Fibroblast of skin of left biceps (primary cell): ENCODE data around the gene KDM4D.
"Not testable (repeated sequence)": the region's sequence is repeated elsewhere in the genome, so short reads cannot be mapped to it uniquely, and the experiment has no call there.

ENCODE experiments used
- DNase-seq, 2 experiments: peaks; one replicate each; pipeline ENCODE4 v3.0.0-alpha.2; 2013; ENCODE audit warnings: low read depth in 2 of 2

KDM4D gene

DNA sequence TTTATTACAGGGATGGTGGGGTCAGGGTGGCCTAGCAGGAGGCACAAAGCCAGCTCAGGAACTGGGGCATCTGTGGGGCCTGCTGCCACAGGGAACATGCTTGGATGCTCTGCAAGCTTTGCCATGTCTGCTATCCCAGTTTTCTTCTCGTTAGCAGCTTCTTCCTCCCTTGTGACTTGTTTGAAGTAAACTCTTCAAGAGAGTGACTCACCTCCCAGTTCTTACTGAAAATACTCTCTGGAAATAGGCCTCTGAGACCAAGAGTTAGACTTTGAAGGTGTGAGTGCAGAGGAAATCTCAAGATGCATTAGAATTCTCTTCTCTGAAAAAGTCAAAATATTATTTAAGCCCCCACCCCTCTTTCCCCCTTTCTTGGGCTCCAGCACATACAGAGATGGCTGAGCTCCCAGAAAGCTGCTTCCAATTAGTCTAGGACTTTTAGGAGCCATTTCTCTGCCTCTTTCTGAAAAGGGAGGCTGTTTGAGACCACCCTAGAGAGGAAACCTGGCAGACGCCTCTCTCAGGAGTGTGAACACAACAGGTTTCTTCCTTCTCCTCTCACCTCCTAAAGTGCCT, 15.3 kb upstream of the KDM4D start:
- DNase-seq: no peak

DNA sequence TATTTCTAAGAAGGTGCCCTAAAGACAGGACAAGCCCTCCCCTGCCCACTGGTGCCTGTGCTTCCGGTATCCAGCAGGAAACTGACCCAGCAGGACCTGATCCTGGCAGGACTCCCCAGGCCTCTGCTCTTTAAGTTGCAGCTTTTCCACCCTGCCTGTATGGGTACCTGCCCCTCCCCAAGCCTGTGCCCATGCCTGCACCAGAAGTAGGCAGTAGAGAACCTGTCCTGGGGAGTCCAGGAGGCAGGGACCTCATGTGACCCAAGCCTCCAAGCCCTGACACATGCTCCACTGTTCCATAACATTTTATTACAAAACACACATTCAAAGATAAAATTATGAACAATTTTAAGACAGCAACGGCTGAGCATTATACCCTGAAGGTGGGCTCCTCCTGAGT, 14.3 kb upstream of the KDM4D start:
- no peak for DNase-seq

DNA sequence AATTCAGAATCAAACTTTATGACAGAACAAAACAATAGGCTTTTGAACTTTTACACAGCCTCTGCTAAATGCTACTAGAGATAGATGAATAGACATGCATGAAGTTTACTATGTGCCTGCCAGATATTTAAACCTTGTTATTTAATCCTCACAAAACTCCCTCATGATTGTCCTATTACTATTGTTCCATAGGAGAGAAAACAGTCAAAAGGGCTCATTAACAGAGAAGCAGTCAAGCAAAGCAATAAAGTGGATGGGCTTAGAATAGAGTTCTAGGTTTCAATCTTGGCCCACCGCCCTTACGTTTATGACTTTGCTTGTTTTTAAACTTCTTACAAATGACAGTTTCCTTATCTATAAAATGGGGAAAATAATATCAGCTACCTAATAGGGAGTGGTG, 13.0 kb upstream of the KDM4D start:
- DNase-seq: no peak

DNA sequence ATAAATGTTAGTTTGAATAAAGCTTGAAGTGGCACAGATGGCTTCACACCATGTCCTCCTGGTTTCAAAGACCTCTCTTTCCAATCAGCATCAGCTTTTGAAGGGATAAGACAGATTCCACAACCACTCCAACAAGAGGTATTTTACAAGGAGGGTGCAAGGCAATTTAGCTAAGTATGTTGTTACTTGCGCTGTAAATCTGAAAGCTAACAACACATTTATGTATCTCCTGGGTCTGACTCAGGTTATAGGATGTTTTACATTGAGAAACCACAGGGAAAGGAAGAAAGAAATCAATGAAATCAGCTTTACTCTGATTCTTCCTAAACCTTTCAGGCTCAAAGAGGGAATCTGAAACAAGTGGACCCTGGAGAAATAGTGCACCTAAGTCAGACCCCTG, 12.3 kb upstream of the KDM4D start:
- DNase-seq: no peak

DNA sequence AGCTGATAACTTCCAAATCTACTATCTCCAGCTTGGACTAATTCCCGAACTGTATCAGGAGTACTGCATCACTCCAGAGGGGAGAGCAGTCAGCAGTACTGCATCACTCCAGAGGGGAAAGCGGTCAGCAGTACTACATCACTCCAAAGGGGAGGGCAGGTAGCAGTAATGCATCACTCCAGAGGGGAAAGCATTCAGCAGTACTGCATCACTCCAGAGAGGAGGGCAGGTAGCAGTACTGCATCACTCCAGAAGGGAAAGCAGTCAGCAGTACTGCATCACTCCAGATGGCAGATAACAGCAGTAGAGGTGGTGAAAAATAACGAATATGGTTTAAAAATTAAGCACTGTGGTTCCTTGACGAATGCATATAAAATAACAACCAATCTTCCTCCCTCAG, 8.6 kb upstream of the KDM4D start:
- no peak for DNase-seq

DNA sequence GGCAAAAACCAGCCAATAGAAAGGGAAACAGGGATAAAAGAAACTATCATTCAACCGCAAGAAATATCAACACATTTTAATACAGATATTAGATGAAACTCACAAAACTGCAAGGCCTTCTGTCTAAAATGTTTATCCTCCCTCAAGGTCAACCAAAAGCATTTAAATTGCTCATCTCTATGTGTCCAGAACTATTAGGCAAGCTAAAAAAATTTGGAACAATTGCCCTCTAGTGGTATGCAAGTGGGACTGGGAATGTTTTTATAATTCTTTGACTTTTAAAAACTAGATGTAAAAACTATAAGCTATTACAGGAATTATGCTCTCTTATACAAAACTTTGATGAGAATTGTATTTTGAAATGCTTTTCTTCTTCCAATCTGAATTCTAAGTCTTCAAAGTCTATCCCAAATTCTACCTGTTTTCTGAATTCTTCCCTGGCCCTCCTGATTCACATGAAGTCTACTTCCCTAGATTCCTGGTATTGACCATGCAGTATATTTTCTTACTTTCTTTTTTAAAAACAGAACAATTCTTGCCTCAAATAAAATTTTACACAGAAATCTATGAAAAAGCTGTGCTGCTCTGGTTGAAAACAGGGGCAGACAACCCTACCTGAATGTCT, 5.1 kb upstream of the KDM4D start:
- DNase-seq: peak in 1 of 2 experiments; percentile 28

DNA sequence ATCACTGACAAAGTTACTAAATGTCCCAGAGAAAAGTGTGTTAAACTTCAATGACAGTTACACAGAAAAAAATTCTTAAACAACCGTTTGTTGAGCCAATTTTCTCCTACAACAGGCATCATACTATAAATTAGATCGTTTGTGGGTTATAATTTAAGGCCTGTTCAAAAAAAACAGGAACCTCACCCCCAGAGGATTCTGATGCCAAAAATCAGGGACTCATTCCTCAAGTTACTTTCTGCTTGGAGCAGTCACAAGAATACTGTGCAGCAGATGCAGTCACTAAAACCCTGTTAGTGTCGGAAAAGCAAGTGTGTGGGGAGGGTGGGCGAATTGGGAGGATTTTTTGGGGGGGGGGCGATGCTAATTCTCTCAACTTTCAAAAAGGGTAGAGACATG, 810 bp upstream of the KDM4D start:
- DNase-seq: no peak

DNA sequence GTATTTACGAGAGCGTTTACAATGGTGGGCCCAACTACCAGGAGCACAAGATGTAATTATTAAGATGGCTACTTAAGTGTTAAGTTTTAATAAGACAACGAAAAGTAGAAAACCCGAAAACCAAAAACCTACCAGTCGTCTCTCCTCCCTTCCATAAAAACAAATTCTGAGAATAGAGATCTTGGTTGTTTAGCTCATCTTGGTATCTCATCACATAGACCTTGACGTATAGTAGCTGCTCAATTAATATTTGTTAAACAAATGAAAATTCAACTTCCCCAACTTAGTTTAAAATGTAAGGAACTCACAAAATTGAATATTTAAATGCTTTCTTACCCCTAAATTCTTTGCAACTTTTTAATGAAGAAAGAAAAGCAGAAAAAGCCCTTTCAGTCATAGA, 669 bp downstream of the KDM4D start:
- DNase-seq: no peak

DNA sequence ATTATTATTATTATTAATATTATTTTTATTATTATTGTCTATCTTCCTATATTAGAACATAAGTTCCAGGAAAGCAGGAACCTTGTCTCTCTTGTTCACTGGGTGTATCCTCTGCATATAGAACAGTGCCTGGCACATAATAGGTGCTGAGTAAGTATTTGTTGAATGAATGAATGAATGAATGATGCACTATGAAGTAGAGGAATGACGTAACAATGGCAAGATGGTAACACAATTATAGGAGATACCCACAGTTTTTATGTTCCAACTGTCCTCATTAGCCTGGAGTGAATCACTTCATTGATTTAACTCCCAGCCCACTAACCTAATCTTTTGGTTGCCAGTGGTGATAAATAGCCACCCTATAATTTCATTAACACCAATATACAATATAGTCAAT, 2.1 kb downstream of the KDM4D start:
- DNase-seq: no peak

DNA sequence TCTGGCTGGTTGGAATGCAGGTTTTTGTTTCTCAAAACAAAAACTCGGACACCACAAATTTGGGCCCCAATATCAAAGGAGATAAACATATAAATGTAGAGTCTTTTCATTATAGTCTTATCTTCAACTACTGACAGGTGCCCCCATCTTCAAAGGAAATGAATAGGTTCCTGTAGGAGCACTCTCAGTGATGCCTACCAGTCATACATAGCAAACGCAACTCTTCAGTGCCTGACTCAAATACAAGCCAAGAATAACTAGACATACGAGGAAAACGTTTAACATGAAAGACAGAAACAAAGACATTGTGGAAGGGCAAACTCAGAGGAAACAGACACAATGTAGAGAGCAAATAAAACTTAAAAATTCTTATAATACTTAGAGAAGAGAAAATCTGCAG, 13.9 kb downstream of the KDM4D start:
- DNase-seq: no peak

DNA sequence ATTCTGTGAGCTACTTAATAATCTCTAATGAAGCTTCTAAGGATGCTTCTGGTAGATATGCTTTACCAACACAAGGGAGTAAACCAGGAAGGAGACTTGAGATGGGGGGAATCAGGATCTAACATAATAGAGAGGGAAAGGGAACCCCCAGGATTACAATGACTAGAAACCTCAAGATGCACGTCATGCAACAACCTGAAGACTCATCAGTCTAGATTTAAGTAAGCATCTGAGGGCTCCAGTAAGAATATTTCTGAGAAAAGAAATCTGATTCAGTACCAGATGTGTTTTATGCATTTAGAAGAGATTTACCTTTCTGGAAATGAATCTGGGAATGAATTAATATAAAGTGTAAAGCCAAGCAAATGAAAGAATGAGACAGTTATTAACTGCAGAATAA, 15.2 kb downstream of the KDM4D start:
- DNase-seq: no peak

DNA sequence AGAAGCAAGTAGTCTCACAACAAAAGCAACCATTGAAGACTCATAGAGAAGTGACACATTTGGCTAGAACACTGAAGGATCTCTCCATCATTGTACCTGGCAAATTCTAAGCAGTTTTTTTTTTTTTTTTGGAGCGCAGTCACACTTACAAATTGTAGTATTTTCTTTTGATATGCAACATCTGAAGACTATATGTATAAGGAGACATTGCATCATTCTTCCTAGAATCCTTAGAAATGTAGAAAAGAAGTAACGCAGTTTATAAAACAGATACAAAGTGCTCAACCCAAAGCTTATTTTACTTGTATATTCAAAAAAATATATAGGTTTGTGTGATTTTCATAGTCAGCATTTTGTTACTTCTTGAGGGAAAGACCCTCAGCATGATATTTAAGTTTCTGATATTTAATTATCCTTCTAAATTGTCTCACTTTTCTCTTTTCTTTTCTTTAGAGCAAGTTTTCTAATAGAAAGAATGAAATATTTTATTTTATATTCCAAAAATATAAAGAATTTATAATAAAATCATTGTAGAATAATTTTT, 20.0 kb downstream of the KDM4D start:
- no peak for DNase-seq

DNA sequence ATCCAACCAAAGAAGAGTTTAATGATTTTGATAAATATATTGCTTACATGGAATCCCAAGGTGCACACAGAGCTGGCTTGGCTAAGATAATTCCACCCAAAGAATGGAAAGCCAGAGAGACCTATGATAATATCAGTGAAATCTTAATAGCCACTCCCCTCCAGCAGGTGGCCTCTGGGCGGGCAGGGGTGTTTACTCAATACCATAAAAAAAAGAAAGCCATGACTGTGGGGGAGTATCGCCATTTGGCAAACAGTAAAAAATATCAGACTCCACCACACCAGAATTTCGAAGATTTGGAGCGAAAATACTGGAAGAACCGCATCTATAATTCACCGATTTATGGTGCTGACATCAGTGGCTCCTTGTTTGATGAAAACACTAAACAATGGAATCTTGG, 23.9 kb downstream of the KDM4D start:
- no peak for DNase-seq

DNA sequence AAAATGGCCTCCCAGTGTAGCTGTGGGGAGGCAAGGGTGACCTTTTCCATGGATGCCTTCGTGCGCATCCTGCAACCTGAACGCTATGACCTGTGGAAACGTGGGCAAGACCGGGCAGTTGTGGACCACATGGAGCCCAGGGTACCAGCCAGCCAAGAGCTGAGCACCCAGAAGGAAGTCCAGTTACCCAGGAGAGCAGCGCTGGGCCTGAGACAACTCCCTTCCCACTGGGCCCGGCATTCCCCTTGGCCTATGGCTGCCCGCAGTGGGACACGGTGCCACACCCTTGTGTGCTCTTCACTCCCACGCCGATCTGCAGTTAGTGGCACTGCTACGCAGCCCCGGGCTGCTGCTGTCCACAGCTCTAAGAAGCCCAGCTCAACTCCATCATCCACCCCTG, 24.8 kb downstream of the KDM4D start:
- DNase-seq: no peak

DNA sequence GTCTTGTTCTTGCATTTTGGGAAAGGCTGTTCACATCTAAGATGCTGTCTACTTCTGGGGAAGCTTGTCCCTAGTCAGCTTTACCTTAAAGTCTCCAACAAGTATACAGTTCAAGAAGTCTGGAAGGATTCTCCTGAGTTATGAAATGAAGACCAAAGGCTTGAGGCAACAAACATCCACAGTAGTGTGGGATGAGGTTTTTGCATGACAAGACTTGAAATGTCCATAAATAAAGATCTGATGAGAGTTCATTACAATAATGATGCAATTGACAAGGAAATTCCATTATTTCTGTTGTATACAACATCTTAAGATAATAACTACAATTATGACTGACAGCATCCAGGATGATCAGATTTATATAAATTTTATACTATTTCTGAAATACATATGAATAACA, 30.2 kb downstream of the KDM4D start:
- no peak for DNase-seq

DNA sequence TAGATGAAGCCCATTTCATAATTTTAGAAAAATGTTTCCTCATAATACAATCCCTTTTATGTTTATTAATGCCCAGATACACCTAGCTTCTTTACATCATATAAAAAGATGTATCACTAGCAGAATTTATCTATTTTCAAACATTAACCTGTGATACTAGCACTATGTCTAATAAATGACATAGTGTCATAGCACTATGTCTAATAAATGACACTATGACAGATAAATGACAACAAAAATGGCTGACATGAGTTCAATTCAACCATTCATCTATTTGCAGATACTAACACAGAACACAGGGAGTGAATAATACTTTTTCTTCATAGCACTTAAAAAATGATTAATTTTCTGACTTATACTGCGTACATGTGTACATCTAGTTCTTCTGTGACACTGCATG, 32.1 kb downstream of the KDM4D start:
- DNase-seq: no peak

DNA sequence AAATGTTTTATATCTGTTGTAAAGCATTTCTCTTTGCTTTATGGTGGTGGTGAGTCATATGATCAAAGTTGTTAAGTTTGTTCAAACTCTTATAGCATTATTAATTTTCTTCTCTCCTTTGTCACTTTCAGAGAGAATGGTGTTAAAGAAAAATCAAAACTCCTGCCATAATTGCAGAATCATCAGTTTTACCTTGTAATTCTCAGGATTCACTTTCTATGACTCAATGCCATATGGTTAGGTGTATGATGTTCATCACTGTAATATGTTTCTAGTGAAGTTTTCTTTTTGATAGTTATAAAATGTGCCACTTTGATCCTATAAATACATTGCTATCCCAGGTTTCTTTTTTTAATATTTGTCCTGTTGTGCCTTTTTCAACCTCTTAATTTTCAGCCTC, 37.9 kb downstream of the KDM4D start:
- DNase-seq: no peak

DNA sequence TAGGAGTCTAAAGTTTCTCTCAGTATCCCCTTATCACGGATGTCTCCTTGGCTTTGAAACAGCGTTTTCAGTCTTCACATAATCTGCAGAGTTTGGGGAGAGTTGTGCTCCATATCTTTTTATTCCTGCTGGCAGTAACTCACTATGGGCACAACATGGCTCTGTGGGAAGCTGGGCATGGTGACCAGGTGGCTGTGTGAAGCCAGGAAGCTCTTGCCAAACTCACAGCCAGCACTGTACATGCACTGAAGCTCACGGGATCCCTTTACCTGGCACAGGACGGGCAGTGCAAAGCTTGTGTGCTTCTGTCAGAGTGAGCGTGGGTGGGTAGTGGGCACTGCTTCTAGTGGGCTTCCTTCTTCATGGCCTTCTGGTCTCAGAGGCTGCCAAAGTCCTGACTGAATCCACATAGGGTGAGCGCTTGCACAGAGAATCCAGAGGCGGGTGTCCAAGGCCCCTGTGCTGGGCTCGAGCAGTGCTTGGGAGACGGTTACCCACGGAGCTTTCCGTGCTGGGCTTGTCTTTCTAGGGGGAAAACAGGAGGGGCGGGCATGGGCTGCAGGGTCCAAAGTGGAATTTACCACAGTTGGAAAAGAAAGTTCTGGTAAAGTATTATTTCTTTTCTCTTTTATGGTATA, 40.8 kb downstream of the KDM4D start:
- no peak for DNase-seq

DNA sequence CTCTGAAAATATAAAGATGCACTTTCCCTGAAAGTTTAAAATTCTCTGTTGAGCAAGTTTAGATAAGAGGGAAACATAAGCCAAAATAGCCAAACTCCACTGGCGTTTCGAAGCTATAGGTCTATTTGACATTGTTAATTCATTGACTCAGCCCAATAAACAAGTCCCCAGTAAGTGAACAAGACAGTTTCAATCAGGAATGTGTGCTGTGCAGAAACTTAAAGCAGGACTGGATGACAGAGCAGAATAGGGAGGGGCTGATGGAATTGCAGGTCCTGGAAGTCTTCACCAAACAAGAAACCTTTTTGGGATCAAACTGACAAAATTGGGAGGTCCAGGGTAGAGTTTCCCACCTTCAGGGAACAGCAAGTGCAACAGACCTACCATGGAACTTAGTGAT, 42.6 kb downstream of the KDM4D start:
- no peak for DNase-seq

DNA sequence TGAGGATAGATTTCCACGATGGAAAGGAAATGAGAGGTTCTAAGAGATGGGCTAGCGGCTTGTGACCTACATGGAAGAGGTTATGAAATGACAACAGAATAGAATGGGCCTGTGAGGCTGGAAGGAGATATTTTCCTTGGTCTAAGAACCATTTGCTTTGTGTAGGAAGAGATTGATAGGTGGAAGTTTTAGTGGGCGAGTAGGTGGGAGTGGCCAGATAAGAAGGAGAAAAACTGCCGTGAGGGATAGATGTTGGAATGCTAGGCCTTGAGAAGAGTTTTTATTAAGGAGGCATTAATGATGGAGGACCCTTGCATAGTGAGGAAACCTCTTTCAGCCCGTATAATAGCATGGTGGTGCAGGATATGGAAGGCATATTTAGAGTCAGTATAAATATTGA, 48.0 kb downstream of the KDM4D start:
- not testable (repeated sequence) for DNase-seq

DNA sequence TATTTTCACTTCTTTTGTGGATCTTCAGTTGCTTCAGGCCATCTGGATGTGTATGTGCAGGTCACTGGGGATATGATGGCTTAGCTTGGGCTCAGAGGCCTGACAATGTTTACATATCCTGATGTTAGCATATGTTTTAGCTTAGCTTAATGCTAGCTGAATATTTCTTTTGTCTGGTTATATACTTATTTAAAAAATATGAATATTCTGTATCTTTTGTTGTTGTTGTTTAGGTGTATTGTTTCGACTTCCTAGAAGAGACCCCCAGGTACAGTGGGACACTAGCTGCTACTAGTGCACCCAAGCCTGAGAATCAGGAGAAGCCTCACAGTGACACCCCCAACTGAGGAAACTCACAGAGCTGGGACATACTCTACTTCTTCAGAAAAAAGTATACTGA, 51.4 kb downstream of the KDM4D start, which contains the start of gene KDM4E:
TSS of gene KDM4E (plus strand) at position 301 of the 400 bp plus-strand sequence. CDS start 300 bp downstream, outside the sequence.
- no peak for DNase-seq

DNA sequence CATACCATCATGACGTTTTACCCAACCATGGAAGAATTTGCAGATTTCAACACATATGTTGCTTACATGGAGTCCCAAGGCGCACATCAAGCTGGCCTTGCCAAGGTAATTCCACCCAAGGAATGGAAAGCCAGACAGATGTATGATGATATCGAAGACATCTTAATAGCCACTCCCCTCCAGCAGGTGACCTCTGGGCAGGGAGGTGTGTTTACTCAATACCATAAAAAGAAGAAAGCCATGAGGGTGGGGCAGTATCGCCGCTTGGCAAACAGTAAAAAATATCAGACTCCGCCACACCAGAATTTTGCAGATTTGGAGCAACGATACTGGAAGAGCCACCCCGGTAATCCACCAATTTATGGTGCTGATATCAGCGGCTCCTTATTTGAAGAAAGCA, 52.1 kb downstream of the KDM4D start:
- not testable (repeated sequence) for DNase-seq

DNA sequence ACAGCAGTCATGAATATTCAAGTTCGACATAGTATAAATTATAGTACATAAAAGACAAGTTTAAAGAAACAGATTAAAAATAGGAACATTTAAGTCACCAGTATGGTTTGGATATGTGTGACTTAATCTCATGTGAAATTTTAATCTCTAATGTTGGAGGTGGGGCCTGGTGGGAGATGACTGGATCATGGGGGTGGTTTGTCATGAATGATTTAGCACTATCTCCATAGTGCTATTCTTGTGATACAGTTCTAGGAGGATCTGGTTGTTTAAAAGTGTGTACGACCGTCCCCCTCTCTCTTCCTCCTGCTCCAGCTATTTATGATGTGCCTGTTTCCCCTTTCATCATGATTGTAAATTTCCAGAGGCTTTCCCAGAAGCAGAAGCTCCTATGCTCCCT, 54.8 kb downstream of the KDM4D start:
- no peak for DNase-seq
